Measurements from ENCODE around the gene CCDC17.

- no peak for TF ChIP-seq CTCF (IDR thresholded peaks at IDR 0.05)
- TF ChIP-seq POLR2A (IDR thresholded peaks at IDR 0.05), result no peak
- no peak for TF ChIP-seq POLR2AphosphoS5 (IDR thresholded peaks at IDR 0.05)
Measured at GRCh38 chr1:45629035-45629434, 5.2 kb upstream of the CCDC17 start.

All from suprapubic skin (tissue), 4 donors.